Measurements from ENCODE around the gene DAB2IP.

DNA sequence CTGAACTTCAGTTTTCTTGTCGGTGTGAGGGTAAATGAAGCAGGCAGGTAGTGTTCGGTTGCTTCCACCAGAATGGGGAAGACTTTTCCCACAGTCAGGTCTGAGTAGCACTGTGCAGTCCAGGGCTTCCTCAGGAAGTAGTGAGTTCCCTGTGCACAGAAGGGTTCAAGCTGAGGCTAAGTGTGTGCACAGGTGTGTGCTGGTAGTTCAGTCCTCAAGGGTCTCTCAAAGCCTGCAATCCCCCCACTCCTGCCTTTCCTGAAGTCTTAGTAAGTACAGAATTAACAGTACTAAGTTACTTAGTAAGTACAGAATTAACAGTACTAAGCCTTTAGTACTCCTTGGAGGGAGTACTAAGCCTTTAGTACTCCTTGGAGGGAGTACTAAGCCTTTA, 1.4 kb downstream of the DAB2IP start:
- TF ChIP-seq, protein P1, sequence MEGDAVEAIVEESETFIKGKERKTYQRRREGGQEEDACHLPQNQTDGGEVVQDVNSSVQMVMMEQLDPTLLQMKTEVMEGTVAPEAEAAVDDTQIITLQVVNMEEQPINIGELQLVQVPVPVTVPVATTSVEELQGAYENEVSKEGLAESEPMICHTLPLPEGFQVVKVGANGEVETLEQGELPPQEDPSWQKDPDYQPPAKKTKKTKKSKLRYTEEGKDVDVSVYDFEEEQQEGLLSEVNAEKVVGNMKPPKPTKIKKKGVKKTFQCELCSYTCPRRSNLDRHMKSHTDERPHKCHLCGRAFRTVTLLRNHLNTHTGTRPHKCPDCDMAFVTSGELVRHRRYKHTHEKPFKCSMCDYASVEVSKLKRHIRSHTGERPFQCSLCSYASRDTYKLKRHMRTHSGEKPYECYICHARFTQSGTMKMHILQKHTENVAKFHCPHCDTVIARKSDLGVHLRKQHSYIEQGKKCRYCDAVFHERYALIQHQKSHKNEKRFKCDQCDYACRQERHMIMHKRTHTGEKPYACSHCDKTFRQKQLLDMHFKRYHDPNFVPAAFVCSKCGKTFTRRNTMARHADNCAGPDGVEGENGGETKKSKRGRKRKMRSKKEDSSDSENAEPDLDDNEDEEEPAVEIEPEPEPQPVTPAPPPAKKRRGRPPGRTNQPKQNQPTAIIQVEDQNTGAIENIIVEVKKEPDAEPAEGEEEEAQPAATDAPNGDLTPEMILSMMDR (conservative IDR thresholded peaks at IDR 0.05; ENCODE audit: low read length) = no peak
- TF ChIP-seq EZH2phosphoT487 (IDR thresholded peaks at IDR 0.05; ENCODE audit: borderline replicate concordance) = no peak
